Astrocyte of the hippocampus (primary cell): ENCODE measurements around the gene IYD.
"Not testable (repeated sequence)": the region's sequence is repeated elsewhere in the genome, so short reads cannot be mapped to it uniquely, and the experiment has no call there.

Experiments used
- DNase-seq: peaks from one replicate; pipeline ENCODE4 v3.0.0; 2011; ENCODE audit warnings: low read depth, low spot score

Gene IYD

DNA sequence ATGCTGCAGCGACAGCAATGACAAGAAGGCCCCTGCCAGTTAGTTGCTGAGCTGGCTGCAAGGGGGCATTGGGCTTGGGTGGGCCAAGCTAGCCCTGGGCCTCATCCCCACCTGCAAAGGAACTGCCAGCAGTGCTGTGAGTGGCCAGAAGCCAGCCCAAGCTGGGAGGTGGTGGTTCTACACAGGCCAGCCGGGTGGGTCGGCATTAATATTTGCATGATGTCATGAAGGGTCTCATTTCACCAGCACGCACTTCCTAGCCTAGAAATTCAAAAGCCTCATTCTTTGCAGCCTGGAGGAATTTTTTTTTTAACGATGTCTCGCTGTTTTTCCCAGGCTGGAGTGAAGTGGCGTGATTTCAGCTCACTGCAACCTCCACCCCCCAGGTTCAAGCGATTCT, 62.0 kb downstream of the IYD start:
- DNase-seq = no peak

DNA sequence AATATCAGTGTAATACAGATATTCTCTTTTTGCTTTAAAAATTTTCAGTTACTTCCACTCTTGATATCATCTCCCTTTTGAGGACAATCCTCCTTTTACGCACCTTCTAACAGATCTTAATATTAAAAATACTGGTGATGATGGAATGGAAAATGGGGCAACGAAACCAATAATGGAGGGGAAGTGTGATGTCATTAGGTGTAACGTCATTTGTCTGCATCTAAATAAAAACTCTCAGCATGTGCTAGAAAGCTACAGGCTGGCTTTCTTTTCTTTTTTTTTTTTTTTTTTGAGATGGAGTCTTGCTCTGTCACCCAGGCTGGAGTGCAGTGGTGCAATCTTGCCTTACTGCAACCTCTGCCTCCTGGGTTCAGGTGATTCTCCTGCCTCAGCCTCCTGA, 66.5 kb downstream of the IYD start:
- no peak for DNase-seq

GRCh38 chr6:150435832-150436231, 67.0 kb downstream of the IYD start:
- no peak for DNase-seq

GRCh38 chr6:150439373-150439772, 70.6 kb downstream of the IYD start:
- DNase-seq = no peak

DNA sequence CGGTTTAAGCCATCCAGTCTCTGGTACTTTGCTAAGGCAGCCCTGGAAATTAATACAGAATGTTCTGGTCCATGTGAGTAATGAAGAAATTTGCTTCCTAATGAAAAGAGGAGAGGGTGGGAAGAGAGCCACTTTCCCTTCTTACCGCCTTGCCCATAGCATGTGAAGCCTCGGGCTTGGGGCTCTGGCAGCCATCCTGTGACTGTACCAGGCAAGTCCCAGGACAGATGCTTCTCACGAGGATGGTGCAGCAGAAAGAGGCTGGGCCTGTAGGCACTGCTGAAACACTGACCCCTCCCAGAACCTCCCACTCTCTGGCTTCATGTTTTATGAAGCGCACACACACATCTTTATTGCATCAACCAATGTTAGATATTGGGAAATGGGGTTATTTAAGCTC, 74.8 kb downstream of the IYD start:
- no peak for DNase-seq

DNA sequence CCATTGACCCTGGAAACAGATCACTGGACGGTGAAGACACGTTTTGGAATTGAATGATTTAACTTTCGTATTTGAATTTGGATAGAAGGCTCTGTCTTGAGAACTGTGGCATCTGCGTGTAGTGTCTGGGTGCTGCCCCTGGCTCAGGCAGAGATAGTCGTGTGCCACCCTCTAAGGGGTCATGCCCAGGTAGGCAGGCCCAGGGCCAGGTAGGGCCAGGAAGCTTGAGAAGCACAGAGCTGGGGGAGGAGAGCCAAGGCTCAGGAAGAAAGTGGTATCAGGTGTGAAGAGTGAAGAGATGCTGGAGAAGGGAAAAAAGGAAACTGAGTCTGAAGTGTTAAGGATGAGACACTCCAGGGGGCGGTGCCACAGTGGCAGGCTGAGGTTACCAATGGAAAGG, 75.5 kb downstream of the IYD start:
- DNase-seq = no peak

DNA sequence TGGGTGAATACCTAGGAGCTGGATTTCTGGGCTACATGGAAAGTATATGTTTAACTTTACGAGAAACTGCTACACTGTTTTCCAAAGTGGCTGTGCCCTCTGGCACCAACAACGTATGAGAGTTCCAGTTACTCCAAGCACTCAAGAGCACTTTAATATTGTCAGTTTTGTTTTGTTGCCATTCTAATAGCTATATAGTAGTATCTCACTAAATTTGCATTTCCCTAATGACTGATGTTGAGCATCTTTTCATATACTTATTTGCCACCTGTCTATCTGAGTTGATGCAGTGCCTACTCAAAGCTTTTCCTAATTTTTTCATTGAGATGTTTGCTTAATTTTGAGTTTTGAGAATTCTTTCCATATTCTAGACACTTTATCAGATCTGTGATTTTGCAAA, 76.7 kb downstream of the IYD start:
- no peak for DNase-seq

GRCh38 chr6:150448221-150448620, 79.4 kb downstream of the IYD start:
- DNase-seq = no peak

DNA sequence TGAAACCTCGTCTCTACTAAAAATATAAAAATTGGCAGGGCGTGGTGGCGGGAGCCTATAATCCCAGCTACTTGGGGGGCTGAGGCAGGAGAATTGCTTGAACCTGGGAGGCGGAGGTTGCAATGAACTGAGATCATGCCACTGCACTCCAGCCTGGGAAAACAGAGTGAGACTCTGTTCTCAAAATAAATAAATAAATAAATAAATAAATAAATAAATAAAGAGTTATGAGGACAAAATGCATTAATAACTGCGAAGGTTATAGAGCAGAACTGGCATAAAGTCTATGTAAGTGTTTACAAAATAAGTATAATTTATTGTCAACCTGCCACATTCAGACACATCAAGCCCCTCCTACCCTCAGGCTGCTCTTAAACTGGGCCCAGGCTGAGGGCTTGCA, 80.2 kb downstream of the IYD start:
- not testable (repeated sequence) for DNase-seq

DNA sequence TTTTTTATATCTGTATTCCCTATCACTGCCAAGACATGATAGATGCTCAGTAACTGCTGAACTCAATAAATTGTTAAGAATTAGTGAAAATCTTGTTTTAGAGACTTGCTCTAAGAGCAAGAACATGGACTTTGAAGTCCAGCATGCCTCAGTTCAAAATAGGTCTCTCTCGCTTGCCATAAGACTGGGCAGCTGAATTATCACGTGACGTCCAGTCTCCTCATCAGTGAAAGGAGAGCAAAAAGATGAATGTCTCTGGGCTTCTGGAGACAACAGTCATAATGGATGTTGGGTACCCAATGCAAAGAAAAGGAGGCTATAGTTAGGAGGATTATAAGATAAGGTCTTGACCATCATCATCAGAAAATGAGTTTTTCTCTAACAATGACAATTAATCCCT, 82.1 kb downstream of the IYD start:
- no peak for DNase-seq

- DNase-seq = no peak
These were observed 83.1 kb downstream of the IYD start for GRCh38 chr6:150451807-150452427.

DNA sequence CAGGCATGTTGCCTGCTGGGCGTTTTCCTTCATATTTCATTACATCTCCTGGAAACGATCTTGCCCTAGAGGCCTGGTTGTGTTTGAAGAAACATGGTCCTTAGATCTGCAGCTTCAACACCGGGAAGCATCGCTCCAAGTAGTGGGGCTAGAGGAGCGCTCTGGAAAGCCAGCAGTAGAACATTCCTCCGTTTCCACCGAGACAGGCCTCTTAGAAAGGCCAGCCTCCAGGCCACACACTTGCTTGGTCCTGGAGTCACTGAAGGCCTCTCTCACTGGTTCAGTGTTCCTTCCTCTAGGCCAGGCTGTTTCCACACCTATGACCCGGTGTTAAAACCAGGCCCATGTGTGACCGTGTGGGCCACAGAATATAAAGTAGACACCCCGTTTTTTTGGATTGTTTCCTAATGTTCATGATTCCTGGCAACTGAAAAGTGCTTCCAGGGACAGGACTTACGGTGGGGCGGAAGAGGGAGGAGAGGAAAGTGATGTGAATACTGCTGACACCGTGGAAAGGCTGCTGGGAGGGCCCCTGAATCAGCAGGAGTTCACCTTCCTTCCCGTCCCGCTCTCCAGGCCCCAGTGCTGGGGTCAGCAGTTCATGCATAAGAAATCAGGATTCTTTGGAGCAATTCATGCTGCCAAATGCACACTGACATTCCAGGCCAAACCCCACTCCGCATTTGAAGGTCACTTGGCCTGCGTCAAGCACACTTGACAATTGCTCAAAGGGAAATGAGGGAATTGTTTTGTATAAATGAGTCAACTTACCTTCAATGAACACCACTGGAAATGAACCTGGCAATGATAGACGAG, 83.8 kb downstream of the IYD start:
- DNase-seq = peak; percentile 74

- no peak for DNase-seq
These were observed 84.5 kb downstream of the IYD start for GRCh38 chr6:150453357-150453756.
